Lung (tissue), 12 donors: Measurements from ENCODE around the gene TTF2. TPM values are rescaled to one million over a fixed set of nuclear protein-coding genes. Genes with fewer than 3 reads are reported as not detected.

Experiments
- ATAC-seq: fragments of 200-7000 bp; cut with Tn5 transposase; one replicate; pipeline ENCODE4 v1.9.1; 2020; ENCODE audit warnings: moderate number of reproducible peaks; ENCODE audit not compliant: insufficient read depth, low FRiP score
- DNase-seq, 3 donors: peaks; one replicate each; pipeline ENCODE4 v3.0.0-alpha.2; 2013 to 2017
- H3K27ac ChIP-seq, 2 donors: one replicate each; pipeline ENCODE4 v1.5.1; 2013; ENCODE audit warnings: mild to moderate bottlenecking in 2 of 2, moderate library complexity in 2 of 2, control low read depth in 1 of 2, inconsistent platforms in 1 of 2, low read depth in 1 of 2, low read length in 1 of 2
- H3K27me3 ChIP-seq, 3 donors: one replicate each; pipeline ENCODE4 v1.5.1; 2013; ENCODE audit warnings: low read length in 2 of 3; ENCODE audit not compliant: control insufficient read depth in 3 of 3, insufficient read depth in 3 of 3
- H3K36me3 ChIP-seq, 4 donors: one replicate each; pipeline ENCODE4 v1.5.1; 2013; ENCODE audit warnings: low read length in 4 of 4, mild to moderate bottlenecking in 1 of 4, moderate library complexity in 1 of 4; ENCODE audit not compliant: control insufficient read depth in 4 of 4, insufficient read depth in 4 of 4
- H3K4me1 ChIP-seq, 5 donors: one replicate each; pipeline ENCODE4 v1.5.1; 2013; ENCODE audit warnings: low read length in 5 of 5, mild to moderate bottlenecking in 2 of 5, moderate library complexity in 1 of 5; ENCODE audit not compliant: control insufficient read depth in 5 of 5, insufficient read depth in 5 of 5
- H3K4me3 ChIP-seq: one replicate; pipeline ENCODE4 v1.5.1; 2013; ENCODE audit warnings: mild to moderate bottlenecking, control low read depth, moderate library complexity
- H3K9ac ChIP-seq, 2 donors: one replicate each; pipeline ENCODE4 v1.5.1; 2013; ENCODE audit warnings: low read length in 2 of 2, control low read depth in 1 of 2; ENCODE audit not compliant: insufficient read depth in 1 of 2
- H3K9me3 ChIP-seq, 4 donors: one replicate each; pipeline ENCODE4 v1.5.1; 2013; ENCODE audit warnings: low read length in 3 of 4, mild to moderate bottlenecking in 1 of 4, moderate library complexity in 1 of 4; ENCODE audit not compliant: control insufficient read depth in 4 of 4, insufficient read depth in 3 of 4
- WGBS, 2 donors: extraction: QIAGEN DNeasy Blood & Tissue Kit; methylation state at CpG; one replicate each; pipeline ENCODE4 v1.1.7; 2013; 5-methylcytosine and 5-hydroxymethylcytosine counted together
- polyA plus RNA-seq, 2 donors: library from polyadenylated mRNA; stranded (reverse); fragments of 200-250 nt; gene quantifications; one replicate each; pipeline ENCODE4 v1.2.1, GENCODE V29; 2013
- total RNA-seq, 2 donors: library from RNA; depleted of rRNA in 1 of 2; stranded (reverse); fragments of >200 nt in 1 of 2; gene quantifications; one replicate each; pipeline ENCODE4 v1.2.1, GENCODE V29; 2014 to 2021
- TF ChIP-seq, protein P1 (sequence below): IDR thresholded peaks from 2 replicates; pipeline ENCODE4 v1.5.1; 2012; ENCODE audit warnings: mild to moderate bottlenecking; ENCODE audit errors: control extremely low read depth, extremely low read depth
- donor health status: control.
- donor health status: control.
- donor health status: Bipolar disorder and iron deficiency.
- donor health status: healthy.
- donor health status: DM: yes; HTN: yes; CAD: no.

The TTF2 gene
- total and polyA plus RNA-seq, 4 donors, result 3.9 to 21.0 (median 11.6) TPM

GRCh38 chr1:117113199-117113598 lies 53.1 kb downstream of the TTF2 start:
- no peak for DNase-seq
- WGBS, 2 donors, result 96% methylated on average over 11 of the region's 11 CpGs
- ATAC-seq, result no peak

DNA sequence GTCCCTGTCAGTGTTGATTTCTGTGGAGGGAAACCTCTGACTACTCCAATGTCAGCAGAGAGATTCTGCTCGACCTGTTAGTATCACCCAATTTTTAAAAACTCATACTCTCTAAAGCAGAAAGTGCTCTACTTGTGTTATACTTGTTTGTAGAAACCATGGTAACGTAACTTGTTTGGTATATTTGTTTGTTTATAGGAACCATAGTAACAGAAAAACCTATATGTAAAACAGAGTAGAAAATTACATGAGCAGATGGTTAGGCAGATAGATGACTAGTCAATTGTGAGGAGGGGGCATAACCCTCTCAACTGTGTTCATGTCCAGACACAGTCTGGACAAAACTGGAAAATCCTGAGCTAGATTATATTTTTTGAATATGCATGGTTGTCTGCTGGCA lies 54.8 kb downstream of the TTF2 start:
- Histone ChIP-seq H3K4me1 (peaks cover 0 to 4% (median 0%) of the 10 kb centered on the region in 5 donors), H3K27ac (no peak overlapping the region), H3K9ac (no peak overlapping the region), H3K27me3 (no peaks in the 10 kb centered on the region), H3K4me3 (no peak overlapping the region), H3K9me3 (no peaks in the 10 kb centered on the region), H3K36me3 (peaks cover 4 to 15% (median 7%) of the 10 kb centered on the region in 4 donors)
- ATAC-seq (no peak), DNase-seq (no peak)
- 72 to 77% methylated on average over 2 of the region's 2 CpGs for WGBS, 2 donors
- TF ChIP-seq, protein P1, sequence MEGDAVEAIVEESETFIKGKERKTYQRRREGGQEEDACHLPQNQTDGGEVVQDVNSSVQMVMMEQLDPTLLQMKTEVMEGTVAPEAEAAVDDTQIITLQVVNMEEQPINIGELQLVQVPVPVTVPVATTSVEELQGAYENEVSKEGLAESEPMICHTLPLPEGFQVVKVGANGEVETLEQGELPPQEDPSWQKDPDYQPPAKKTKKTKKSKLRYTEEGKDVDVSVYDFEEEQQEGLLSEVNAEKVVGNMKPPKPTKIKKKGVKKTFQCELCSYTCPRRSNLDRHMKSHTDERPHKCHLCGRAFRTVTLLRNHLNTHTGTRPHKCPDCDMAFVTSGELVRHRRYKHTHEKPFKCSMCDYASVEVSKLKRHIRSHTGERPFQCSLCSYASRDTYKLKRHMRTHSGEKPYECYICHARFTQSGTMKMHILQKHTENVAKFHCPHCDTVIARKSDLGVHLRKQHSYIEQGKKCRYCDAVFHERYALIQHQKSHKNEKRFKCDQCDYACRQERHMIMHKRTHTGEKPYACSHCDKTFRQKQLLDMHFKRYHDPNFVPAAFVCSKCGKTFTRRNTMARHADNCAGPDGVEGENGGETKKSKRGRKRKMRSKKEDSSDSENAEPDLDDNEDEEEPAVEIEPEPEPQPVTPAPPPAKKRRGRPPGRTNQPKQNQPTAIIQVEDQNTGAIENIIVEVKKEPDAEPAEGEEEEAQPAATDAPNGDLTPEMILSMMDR, result no peak

More at GRCh38 chr1:117113199-117113598, 53.1 kb downstream of the TTF2 start:
- H3K27me3 ChIP-seq, result no peaks in the 10 kb centered on the region
- no peaks in the 10 kb centered on the region for H3K9me3 ChIP-seq
- no peaks in the 10 kb centered on the region for H3K4me1 ChIP-seq
- no peak overlapping the region for H3K4me3 ChIP-seq
- TF ChIP-seq, protein P1, result no peak
- peaks cover 4 to 27% (median 10%) of the 10 kb centered on the region in 4 donors for H3K36me3 ChIP-seq
- H3K9ac ChIP-seq, result no peak overlapping the region
- H3K27ac ChIP-seq, result no peak overlapping the region

GRCh38 chr1:117116090-117116783 lies 56.1 kb downstream of the TTF2 start:
- no peak for ATAC-seq
- Histone ChIP-seq H3K27ac (no peak overlapping the region), H3K4me3 (no peak overlapping the region), H3K9ac (no peak overlapping the region), H3K27me3 (no peaks in the 10 kb centered on the region), H3K36me3 (peaks cover 0 to 15% (median 3%) of the 10 kb centered on the region in 4 donors), H3K4me1 (peaks cover 0 to 14% (median 2%) of the 10 kb centered on the region in 5 donors), H3K9me3 (no peaks in the 10 kb centered on the region)
- TF ChIP-seq, protein P1, result no peak
- 89 to 93% methylated on average over 13 of the region's 13 CpGs for WGBS, 2 donors
- no peak for DNase-seq
